Measurements from ENCODE around the gene LCN1.

GRCh38 chr9:135547756-135548736 lies 26.8 kb downstream of the LCN1 start:
- TF ChIP-seq CTCF (IDR thresholded peaks at IDR 0.05): no peak
- TF ChIP-seq POLR2A (IDR thresholded peaks at IDR 0.05): no peak

All from esophagus squamous epithelium (tissue), 4 donors.